IMR-90 (cell line): ENCODE results near the gene INPP1. TPM values are rescaled to one million over a fixed set of nuclear protein-coding genes. Genes with fewer than 3 reads are reported as not detected.

Source experiments
- ATAC-seq: fragments of 200-7000 bp; cut with Tn5 transposase; 2 replicates; pipeline ENCODE4 v1.9.1; 2020; ENCODE audit warnings: low read depth, mild to moderate bottlenecking, moderate library complexity
- BruUV-seq: library from RNA; stranded (reverse); fragments of 400-500 nt; replicated peaks from 2 replicates; lab custom pipeline; 2021; lab: Mats Ljungman, UMichigan
- CTCF ChIA-PET: fragments of 300-600 bp; formaldehyde crosslinking; extraction: SDS; loops from one replicate; lab custom pipeline; 2021; ENCODE audit warnings: antibody characterized with exemption; lab: Yijun Ruan, JAX
- POLR2A ChIA-PET: fragments of 300-600 bp; sonication (Branson Sonifier 250); formaldehyde crosslinking; loops from one replicate; lab custom pipeline; 2022; ENCODE audit warnings: antibody characterized with exemption; ENCODE audit not compliant: unreplicated experiment; lab: Charles Lee
- DNase-seq: peaks from one replicate; pipeline ENCODE4 v3.0.0; 2013
- H2AFZ ChIP-seq: replicated peaks from 2 replicates; pipeline ENCODE3; 2013; ENCODE audit warnings: low read length, mild to moderate bottlenecking; ENCODE audit not compliant: poor library complexity
- H2AK5ac ChIP-seq: 2 replicates; pipeline ENCODE4 v1.6.1; 2013; ENCODE audit warnings: low read depth, low read length, inconsistent platforms
- H2AK9ac ChIP-seq: replicated peaks from 2 replicates; pipeline ENCODE3; 2013; ENCODE audit warnings: mild to moderate bottlenecking, low read depth, low read length, moderate library complexity; ENCODE audit not compliant: poor library complexity
- H2BK120ac ChIP-seq: 2 replicates; pipeline ENCODE4 v1.6.1; 2013; ENCODE audit warnings: low read depth, low read length, inconsistent platforms
- H2BK15ac ChIP-seq: 3 replicates; pipeline ENCODE4 v1.6.1; 2013; ENCODE audit warnings: low read depth, low read length, inconsistent platforms
- H2BK20ac ChIP-seq: 2 replicates; pipeline ENCODE4 v1.6.1; 2013; ENCODE audit warnings: low read depth, mild to moderate bottlenecking, inconsistent platforms, low read length, moderate library complexity
- H2BK5ac ChIP-seq: 2 replicates; pipeline ENCODE4 v1.6.1; 2013; ENCODE audit warnings: mild to moderate bottlenecking, low read depth, low read length, inconsistent platforms; ENCODE audit not compliant: poor library complexity, severe bottlenecking
- H3K14ac ChIP-seq: replicated peaks from 2 replicates; pipeline ENCODE4 v1.6.1; 2013; ENCODE audit warnings: low read depth, low read length, inconsistent platforms
- H3K18ac ChIP-seq: 2 replicates; pipeline ENCODE4 v1.6.1; 2013; ENCODE audit warnings: low read depth, low read length, control low read depth
- H3K23ac ChIP-seq: 2 replicates; pipeline ENCODE4 v1.6.1; 2013; ENCODE audit warnings: low read depth, low read length, inconsistent platforms
- H3K27ac ChIP-seq: 2 replicates; pipeline ENCODE4 v1.5.1; 2013; ENCODE audit warnings: mild to moderate bottlenecking, control low read depth, low read length; ENCODE audit not compliant: insufficient read depth
- H3K27me3 ChIP-seq: 2 replicates; pipeline ENCODE4 v1.6.1; 2013; ENCODE audit warnings: low read length; ENCODE audit not compliant: control insufficient read depth, insufficient read depth
- H3K36me3 ChIP-seq: 2 replicates; pipeline ENCODE4 v1.6.1; 2013; ENCODE audit warnings: low read length, mixed read lengths; ENCODE audit not compliant: control insufficient read depth, insufficient read depth
- H3K4ac ChIP-seq: 2 replicates; pipeline ENCODE4 v1.6.1; 2013; ENCODE audit warnings: low read depth, low read length, inconsistent platforms
- H3K4me1 ChIP-seq: 2 replicates; pipeline ENCODE4 v1.6.1; 2013; ENCODE audit warnings: low read length, mixed read lengths; ENCODE audit not compliant: control insufficient read depth, insufficient read depth
- H3K4me2 ChIP-seq: 2 replicates; pipeline ENCODE4 v1.6.1; 2013; ENCODE audit warnings: low read depth, mild to moderate bottlenecking, control low read depth, low read length, moderate library complexity
- H3K4me3 ChIP-seq: 2 replicates; pipeline ENCODE4 v1.5.1; 2013; ENCODE audit warnings: low read depth, mild to moderate bottlenecking, control low read depth, low read length, moderate library complexity; ENCODE audit not compliant: insufficient read depth
- H3K56ac ChIP-seq: 2 replicates; pipeline ENCODE4 v1.6.1; 2013; ENCODE audit warnings: low read length, inconsistent platforms; ENCODE audit not compliant: insufficient read depth; ENCODE audit errors: extremely low read depth
- H3K79me1 ChIP-seq, 2 experiments: 2 replicates each; pipeline ENCODE4 v1.6.1; 2013; ENCODE audit warnings: low read length in 2 of 2, inconsistent platforms in 1 of 2, low read depth in 1 of 2
- H3K9ac ChIP-seq: 2 replicates; pipeline ENCODE4 v1.6.1; 2013; ENCODE audit warnings: low read depth, low read length, control low read depth
- H3K9me1 ChIP-seq: 2 replicates; pipeline ENCODE4 v1.6.1; 2013; ENCODE audit warnings: low read length, inconsistent platforms; ENCODE audit not compliant: insufficient read depth
- H3K9me3 ChIP-seq: 2 replicates; pipeline ENCODE4 v1.6.1; 2013; ENCODE audit warnings: low read length; ENCODE audit not compliant: control insufficient read depth, insufficient read depth
- H4K20me1 ChIP-seq: 2 replicates; pipeline ENCODE4 v1.6.1; 2013; ENCODE audit warnings: low read length, inconsistent platforms; ENCODE audit not compliant: insufficient read depth
- H4K5ac ChIP-seq: 2 replicates; pipeline ENCODE4 v1.6.1; 2013; ENCODE audit warnings: mild to moderate bottlenecking, low read depth, low read length, control low read depth
- H4K8ac ChIP-seq, 2 experiments: 2 replicates each; pipeline ENCODE4 v1.6.1; 2013; ENCODE audit warnings: low read depth in 2 of 2, low read length in 2 of 2, control low read depth in 1 of 2, inconsistent platforms in 1 of 2
- H4K91ac ChIP-seq: 2 replicates; pipeline ENCODE4 v1.6.1; 2013; ENCODE audit warnings: low read depth, low read length, inconsistent platforms; ENCODE audit not compliant: insufficient read depth
- ELK1 ChIP-seq: fragments of 150-350 bp; IDR thresholded peaks from 2 replicates; pipeline ENCODE4 v1.6.1; 2016; ENCODE audit warnings: low read depth, mild to moderate bottlenecking, low read length, moderate library complexity, borderline replicate concordance
- MAFK ChIP-seq: IDR thresholded peaks from 2 replicates; pipeline ENCODE4 v1.6.1; 2012; ENCODE audit warnings: low read depth, low read length, improper control_type of control experiment
- RFX5 ChIP-seq: IDR thresholded peaks from 2 replicates; pipeline ENCODE4 v1.8.0; 2012; ENCODE audit warnings: low read depth, mild to moderate bottlenecking, low read length, moderate library complexity
- WGBS, 2 experiments: methylation state at CpG; one replicate each; pipeline versions ENCODE4 v1.1.5 to v1.1.7; 2013; ENCODE audit warnings: missing lambda C conversion rate in 2 of 2; ENCODE audit not compliant: insufficient read length in 1 of 2; ENCODE audit errors: extremely low coverage in 2 of 2; 5-methylcytosine and 5-hydroxymethylcytosine counted together
- dilution Hi-C: fragments of 300-500 bp; cut with HindIII; formaldehyde crosslinking; loops from one replicate; pipeline ENCODE4 v1.14.3; 2018; ENCODE audit warnings: low sequenced_read_pairs; ENCODE audit not compliant: unreplicated experiment
- in situ Hi-C: fragments of 300-500 bp; cut with MboI; formaldehyde crosslinking; loops from 3 replicates; pipeline ENCODE4 v1.14.3; 2019; ENCODE audit warnings: low sequenced_read_pairs, inconsistent platforms, mixed read lengths
- intact Hi-C: fragments of 100-400 bp; cut with micrococcal nuclease; formaldehyde crosslinking; loops from 2 replicates; pipeline ENCODE4 v1.10.0; 2022
- polyA plus RNA-seq, 3 experiments: library from polyadenylated mRNA; depleted of rRNA; stranded (reverse); fragments of >200 nt; gene quantifications; 2 replicates each; pipeline ENCODE4 v1.2.3, GENCODE V29; 2012; ENCODE audit warnings: low replicate concordance in 1 of 3
- total RNA-seq: library from RNA; depleted of rRNA; stranded (reverse); fragments of >200 nt; gene quantifications from 2 replicates; pipeline ENCODE4 v1.2.3, GENCODE V29; 2012

The INPP1 gene
- total and polyA plus RNA-seq, 2 of the 4 experiments (the other 2 are of a cell fraction): 4.1 to 10.1 TPM

GRCh38 chr2:190362894-190363293 lies 19.5 kb downstream of the INPP1 start:
- ATAC-seq (no peak), DNase-seq (no peak)
- no peak overlapping the region for H3K14ac ChIP-seq
- no peak overlapping the region for H4K8ac ChIP-seq
- intact Hi-C loops (no loop called here), in situ Hi-C loops (no loop called here), dilution Hi-C loops (no loop called here)
- no peak overlapping the region for H3K4ac ChIP-seq
- H3K4me1 ChIP-seq: peaks cover 10% of the 10 kb centered on the region
- H3K27ac ChIP-seq: no peak overlapping the region
- H4K20me1 ChIP-seq: no peaks in the 10 kb centered on the region
- no peak overlapping the region for H3K4me2 ChIP-seq
- no peak overlapping the region for H3K4me3 ChIP-seq
- H4K5ac ChIP-seq: no peak overlapping the region
- no peaks in the 10 kb centered on the region for H3K9me3 ChIP-seq
- no peak overlapping the region for H2AK9ac ChIP-seq
- WGBS, 2 experiments: no CpG with 5 or more reads among the region's 1 CpG
- no peak overlapping the region for H2BK120ac ChIP-seq
- no peaks in the 10 kb centered on the region for H3K27me3 ChIP-seq
- POLR2A ChIA-PET: no interaction called here
- H2BK20ac ChIP-seq: no peak overlapping the region
- no peak overlapping the region for H3K56ac ChIP-seq
- no peak overlapping the region for H3K18ac ChIP-seq
- CTCF ChIA-PET: no interaction called here
- no peak for TF ChIP-seq RFX5
- TF ChIP-seq MAFK: no peak
- no peak for TF ChIP-seq ELK1
- no peak overlapping the region for H2AFZ ChIP-seq
- H2BK15ac ChIP-seq: no peak overlapping the region
- 0 out of 2 replicates have a peak, but pooled peaks cover 7% of the 10 kb centered on the region for H3K9me1 ChIP-seq
- H3K23ac ChIP-seq: no peak overlapping the region
- peaks cover 8% of the 10 kb centered on the region for H3K36me3 ChIP-seq
- BruUV-seq: no TSS peak
- peaks cover 9 to 10% of the 10 kb centered on the region in 2 experiments; a peak in 3 of 4 replicates for H3K79me1 ChIP-seq
- H2BK5ac ChIP-seq: no peak overlapping the region
- no peak overlapping the region for H2AK5ac ChIP-seq
- H3K9ac ChIP-seq: no peak overlapping the region
- H4K91ac ChIP-seq: no peak overlapping the region
